ENCODE results near the gene SOX8.
"Not testable (repeated sequence)": the region's sequence is repeated elsewhere in the genome, so short reads cannot be mapped to it uniquely, and the experiment has no call there.

Gene SOX8

DNA sequence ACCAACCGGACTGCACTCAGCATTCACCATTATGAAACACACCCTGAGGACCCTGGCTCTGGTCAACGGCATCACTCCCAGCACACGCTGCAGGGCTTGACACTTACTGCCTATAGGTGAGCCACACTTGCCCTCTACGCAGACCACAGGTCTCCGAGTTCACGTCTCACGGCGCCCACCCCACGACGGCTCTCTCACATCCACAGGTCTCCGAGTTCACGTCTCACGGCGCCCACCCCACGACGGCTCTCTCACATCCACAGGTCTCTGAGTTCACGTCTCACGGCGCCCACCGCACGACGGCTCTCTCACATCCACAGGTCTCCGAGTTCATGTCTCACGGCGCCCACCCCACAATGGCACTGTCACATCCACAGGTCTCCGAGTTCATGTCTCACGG, 25.8 kb upstream of the SOX8 start:
- DNase-seq (ENCODE audit: low read depth): not testable (repeated sequence)

GRCh38 chr16:959232-960040, 22.1 kb upstream of the SOX8 start:
- no peak for DNase-seq (ENCODE audit: low read depth)

- no peak for DNase-seq (ENCODE audit: low read depth)
Measured at GRCh38 chr16:962366-962765, 19.2 kb upstream of the SOX8 start.

- DNase-seq (ENCODE audit: low read depth): no peak
Measured at GRCh38 chr16:962901-963814, 18.4 kb upstream of the SOX8 start.

DNA sequence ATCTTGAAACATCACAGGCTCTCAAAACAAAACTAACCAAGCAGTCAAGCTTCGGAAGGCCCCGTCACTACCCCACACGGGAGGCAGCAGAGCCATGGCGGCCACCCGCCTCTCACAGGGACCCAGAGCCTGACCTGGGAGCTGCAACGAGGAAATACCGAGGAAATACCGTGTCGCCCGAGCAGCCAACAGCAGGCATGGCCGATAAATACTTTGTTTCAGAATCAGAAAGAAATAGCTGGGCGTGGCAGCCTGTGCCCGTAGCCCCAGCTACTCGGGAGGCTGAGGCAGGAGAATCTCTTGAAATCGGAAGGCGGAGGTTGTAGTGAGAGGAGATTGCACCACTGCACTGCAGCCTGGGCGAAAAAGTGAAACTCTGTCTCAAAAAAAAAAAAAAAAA, 17.7 kb upstream of the SOX8 start:
- DNase-seq (ENCODE audit: low read depth): no peak

DNA sequence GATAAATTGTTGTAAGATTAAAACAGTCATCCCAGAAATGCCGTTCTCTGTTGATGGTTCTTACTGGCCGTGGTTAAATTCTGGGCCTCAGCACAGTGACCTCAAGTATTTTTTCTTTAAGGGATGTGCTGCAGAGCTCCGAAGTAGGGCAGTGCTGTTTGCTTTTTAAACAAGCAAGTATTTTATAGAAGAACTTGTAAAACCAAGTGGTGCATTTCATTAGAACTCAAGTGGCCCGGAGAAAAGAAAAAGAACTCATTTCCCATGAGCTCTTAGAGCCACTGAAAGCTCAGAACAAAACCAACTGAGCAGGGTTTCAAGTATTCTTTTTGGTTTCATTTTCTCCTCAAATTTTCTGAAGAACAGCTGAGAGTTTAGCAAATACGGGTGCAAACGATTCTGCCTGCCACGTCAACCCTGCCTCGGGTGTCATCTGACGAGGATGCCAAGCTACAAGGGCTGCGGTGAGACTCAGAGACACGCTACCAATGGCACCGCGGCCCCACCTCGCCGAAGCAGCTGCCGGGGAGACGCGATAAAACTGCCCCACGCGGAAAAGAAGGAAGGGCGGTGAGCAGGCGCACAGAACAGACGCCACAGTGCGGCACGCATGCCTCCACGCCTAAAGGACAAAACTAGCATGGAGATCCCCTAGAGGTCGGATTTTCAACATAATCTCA, 17.1 kb upstream of the SOX8 start:
- no peak for DNase-seq (ENCODE audit: low read depth)

DNA sequence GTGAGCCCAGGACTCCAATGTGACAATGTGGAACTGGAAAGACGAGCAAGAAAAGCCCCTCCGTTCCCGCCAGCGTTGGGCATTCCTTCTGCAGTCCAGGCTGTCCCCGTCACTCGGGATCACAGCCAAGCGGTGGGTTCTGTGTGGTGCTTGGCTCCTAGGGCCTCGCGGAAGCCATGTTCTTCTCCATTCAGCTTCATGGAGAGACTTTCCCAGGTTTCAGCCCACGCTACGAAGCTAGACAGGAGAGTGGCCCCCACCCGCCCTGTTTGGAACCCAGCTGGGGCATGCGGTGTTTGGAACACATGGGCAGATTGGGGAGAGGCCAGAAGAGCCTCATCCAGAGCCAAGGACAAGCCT, 16.6 kb upstream of the SOX8 start:
- DNase-seq (ENCODE audit: low read depth): no peak

DNA sequence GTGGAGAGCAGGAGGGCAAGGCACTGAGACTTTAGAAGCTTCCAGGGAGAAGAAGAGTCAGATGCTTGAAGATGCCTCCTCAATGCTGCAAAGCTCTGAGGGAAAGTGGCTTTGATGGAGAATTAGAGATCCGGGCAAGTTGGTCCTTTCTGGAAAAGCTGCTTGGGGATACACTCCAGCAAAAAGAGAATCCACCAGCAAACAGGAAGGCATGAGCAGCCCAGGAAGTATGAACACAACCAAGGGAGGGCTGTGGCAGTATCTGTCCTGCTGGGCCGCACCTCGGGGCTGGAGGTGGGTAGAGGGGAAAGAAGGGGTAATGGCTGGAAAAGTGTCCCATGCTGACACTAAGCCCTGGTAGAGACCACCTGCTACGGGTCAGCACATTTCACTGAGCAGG, 16.1 kb upstream of the SOX8 start:
- DNase-seq (ENCODE audit: low read depth): no peak

- DNase-seq (ENCODE audit: low read depth): no peak
Measured at GRCh38 chr16:966035-966434, 15.5 kb upstream of the SOX8 start.

- no peak for DNase-seq (ENCODE audit: low read depth)
Measured at GRCh38 chr16:966505-966904, 15.1 kb upstream of the SOX8 start.

DNA sequence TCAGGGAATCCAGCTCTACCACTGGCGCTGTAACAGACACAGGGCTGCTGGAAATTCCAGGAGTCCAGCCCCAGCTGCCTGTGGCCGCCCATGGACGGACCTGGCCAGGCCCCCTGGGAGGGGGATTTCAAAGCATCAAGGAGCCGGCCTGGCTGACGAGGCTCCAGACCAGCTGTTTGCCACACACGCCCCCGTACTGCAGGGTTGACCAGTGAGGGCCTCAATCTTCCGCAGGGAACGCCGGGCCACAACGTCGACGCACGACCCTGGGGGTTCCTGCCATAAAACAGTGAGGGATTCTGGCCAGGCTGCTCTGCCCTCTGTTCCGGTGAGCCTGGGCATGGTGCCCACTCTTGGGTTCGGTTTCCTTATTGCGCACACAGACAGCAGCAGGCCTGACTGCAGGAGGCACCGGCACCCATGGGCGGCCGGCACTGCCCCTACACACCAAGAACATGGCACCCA, 14.5 kb upstream of the SOX8 start:
- DNase-seq (ENCODE audit: low read depth): no peak

DNA sequence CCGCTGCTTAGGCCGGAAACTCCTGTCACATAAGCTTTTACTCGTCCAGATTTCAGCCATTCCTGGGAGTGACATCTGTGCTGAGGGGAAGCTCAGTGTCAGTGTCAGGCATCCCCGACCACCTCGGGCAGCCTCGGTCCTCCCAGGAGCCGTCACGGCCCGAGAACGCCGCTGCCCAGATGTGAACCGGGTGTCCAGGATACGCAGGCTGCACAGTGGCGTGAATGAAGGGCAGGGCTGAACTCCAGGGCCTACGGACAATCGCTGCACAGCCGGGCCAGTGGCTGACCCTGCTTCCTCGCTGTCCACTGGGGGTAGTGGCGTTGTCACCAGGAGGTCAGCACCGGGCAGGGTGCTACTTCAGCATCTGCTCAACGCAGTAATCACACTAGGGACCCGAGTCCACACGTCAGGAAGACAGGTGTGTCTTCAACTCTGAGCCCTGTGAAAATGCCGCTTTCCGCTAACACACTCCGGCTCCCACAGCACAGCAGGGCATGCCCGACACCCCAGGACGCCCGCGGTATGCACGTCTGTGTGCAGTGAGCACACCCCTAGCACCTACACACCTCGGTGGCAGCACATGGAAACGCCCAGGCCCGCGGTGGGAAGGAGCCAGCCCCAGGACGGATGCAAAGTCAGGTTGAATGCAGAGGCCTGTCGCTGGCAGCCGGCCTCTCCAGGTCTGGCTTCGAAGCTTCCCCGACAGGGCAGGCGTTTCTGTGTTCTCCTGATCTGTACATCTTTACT, 13.8 kb upstream of the SOX8 start:
- DNase-seq (ENCODE audit: low read depth): no peak

GRCh38 chr16:968620-969019, 12.9 kb upstream of the SOX8 start:
- no peak for DNase-seq (ENCODE audit: low read depth)

GRCh38 chr16:969508-970385, 11.8 kb upstream of the SOX8 start:
- DNase-seq (ENCODE audit: low read depth): no peak

GRCh38 chr16:970386-970765, 11.2 kb upstream of the SOX8 start:
- DNase-seq (ENCODE audit: low read depth): no peak

DNA sequence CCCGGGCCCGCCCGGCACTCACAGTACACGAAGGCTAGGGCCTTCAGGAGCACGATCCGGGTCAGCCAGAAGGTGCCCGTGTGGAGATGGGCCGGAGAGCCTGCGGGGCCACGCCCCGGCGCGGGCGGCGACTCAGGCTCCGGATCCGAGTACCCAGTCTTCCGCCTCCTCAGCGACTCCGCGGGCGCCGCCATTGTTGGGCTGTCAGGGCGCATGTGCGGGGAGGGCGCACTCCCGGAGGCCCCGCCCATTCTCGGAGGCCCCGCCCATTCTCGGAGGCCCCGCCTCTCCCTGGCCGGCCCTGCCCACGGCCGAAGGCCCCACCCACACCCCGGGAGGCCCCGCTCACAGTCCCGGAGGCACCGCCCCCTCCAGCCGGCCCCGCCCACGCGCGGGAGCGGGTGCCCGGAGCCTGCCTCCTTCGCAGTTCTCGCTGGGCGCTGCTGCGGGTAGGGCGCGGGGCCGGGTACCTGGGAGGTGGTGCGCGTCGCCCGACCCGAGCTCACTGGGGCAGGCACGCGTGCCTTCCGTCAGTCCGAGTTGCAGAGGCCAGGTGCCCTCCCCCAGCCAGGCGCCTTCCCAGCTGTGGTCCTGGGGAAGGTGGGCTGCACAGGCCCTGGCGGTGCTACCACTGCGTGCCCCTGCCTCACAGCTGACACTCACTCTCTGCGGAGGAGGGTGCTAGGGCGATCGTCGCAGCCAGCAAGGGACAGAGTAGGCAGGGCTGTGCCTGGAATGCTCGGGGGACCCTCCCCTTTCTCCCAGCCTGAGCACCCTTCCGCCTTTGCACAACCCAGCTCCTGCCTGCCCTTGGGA, 10.6 kb upstream of the SOX8 start, which contains the start of gene LMF1:
LMF1 (minus strand) TSS at position 219 of the 816 bp plus-strand sequence; CDS start at position 215, 4 bp downstream.
- peak; percentile 94 for DNase-seq (ENCODE audit: low read depth)

- DNase-seq (ENCODE audit: low read depth): no peak
Measured at GRCh38 chr16:971582-971905, 10.0 kb upstream of the SOX8 start.

DNA sequence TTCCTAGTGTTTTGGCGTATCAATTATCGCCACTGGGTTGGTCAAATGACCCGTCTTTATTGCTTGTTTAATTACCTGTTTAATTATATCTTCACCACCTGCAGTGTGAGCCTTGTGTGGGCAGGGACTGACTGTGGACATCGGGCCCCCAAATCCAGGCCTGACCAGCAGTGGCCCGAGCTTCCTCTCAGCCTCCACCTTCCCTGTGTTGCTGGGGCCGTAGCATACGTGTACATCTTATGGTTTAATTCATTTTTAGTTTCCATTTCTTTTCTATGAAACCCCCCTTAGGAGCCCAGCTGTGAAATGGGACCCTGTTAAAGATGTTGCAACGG, 9.6 kb upstream of the SOX8 start:
- DNase-seq (ENCODE audit: low read depth): no peak

- DNase-seq (ENCODE audit: low read depth): no peak
Measured at GRCh38 chr16:972316-973002, 9.1 kb upstream of the SOX8 start.

DNA sequence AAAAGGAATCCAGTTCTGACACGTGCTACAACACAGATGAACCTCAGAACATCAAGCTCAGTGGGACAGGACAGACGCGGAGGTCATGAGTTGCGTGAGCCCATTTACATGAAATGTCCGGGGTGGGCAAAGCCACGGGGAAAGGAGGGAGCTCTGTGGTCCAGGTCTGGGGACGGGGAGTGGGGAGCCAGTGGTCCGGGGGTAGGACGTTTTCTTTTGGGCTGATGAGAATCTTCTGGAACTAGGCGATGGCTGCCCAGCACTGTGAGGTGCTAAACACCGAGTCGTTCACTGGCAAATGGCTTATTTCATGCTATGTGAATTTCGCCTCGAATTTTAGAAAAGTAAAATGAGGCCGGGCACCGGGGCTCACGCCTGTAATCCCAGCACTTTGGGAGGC, 8.2 kb upstream of the SOX8 start:
- no peak for DNase-seq (ENCODE audit: low read depth)

Measured in stimulated activated CD8-positive, alpha-beta memory T cell treated with anti-CD3 and anti-CD28 coated beads, Interleukin-7, amount 100 ng/mL, for 24 hours (primary cell).